NCI-H128 (cell line): ENCODE results near the gene ZNF283.
"Not testable (repeated sequence)": the region's sequence is repeated elsewhere in the genome, so short reads cannot be mapped to it uniquely, and the experiment has no call there.

Experiments used
- DNase-seq: peaks from one replicate; lab custom pipeline; 2025; ENCODE audit not compliant: unreplicated experiment; lab: John Stamatoyannopoulos, UW

The ZNF283 gene

DNA sequence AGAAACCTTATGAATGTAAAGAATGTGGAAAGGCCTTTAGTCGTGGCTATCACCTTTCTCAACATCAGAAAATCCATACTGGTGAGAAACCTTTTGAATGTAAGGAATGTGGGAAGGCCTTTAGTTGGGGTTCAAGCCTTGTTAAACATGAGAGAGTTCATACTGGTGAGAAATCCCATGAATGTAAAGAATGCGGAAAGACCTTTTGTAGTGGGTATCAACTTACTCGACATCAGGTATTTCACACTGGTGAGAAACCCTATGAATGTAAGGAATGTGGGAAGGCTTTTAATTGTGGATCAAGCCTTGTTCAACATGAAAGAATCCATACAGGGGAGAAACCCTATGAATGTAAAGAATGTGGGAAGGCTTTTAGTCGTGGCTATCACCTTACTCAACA lies 20.8 kb downstream of the ZNF283 start:
- no peak for DNase-seq

- no peak for DNase-seq
Measured at GRCh38 chr19:43848821-43849220, 21.7 kb downstream of the ZNF283 start.

GRCh38 chr19:43858174-43858573 lies 31.1 kb downstream of the ZNF283 start:
- no peak for DNase-seq

- DNase-seq, result not testable (repeated sequence)
Measured at GRCh38 chr19:43866923-43867322, 39.8 kb downstream of the ZNF283 start.

DNA sequence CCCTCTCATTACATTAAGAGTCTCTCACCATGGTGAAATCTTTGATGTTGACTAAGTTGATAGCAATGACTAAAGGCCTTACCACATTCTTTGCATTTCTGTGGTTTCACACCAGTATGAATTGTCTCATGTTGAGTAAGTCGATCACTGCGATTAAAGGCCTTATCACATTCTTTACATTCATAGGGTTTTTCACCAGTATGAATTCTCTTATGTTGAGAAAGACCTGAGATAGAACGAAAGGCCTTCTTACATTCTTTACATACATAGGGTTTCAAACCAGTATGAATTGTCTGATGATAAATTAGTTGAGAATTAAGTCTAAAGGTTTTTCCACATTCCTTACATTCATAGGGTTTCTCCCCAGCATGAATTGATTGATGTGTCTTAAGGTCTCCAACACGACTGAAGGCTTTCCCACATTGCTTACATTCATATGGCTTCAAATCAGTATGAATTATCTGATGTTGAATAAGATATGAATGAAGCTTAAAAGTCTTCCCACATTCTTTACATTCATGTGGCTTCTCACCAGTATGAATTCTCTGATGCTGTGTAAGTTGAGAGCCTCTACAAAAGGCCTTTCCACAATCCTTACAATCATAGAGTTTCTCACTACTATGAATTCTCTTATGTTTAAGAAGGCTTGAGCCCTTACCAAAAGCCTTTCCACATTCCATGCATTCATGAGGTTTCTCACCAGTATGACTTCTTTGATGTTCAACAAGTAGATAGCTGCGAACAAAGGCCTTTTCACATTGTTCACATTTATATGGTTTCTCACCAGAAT lies 45.6 kb downstream of the ZNF283 start:
- DNase-seq, result no peak

- DNase-seq, result no peak
Measured at GRCh38 chr19:43880483-43880882, 53.4 kb downstream of the ZNF283 start.

- DNase-seq, result no peak
Measured at GRCh38 chr19:43883864-43884263, 56.7 kb downstream of the ZNF283 start, which contains the start of gene ZNF404. ZNF404 (minus strand) TSS chr19:43883964.

DNA sequence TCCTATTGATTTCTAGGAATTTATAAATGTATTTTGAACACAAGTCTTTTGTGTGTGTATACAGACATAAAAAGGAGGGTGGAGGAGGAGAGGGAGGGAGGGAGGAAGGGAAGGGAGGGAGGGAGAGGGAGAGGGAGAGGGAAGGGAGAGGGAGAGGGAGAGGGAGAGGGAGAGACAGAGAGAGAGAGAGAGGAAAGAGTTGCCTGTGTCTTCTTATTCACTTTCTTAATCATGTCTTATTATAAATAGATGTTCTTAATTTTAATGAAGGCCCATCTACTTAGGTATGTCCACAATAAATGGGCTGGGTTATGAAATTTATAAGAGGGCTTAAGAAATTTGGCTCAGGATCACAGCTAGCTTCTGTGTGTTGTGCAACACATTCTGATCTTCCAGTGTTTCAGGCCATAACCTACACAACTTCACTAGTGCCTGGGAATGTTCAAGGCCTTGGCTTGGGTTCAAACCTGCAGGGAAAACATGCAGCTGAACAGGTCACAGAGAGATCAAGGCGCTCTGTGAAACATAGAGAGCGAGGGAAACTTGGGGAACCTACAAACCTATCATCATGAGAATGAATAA lies 68.7 kb downstream of the ZNF283 start:
- DNase-seq, result no peak
